Hepatocyte (in vitro differentiated cells): ENCODE results near the gene PRELP. TPM values are rescaled to one million over a fixed set of nuclear protein-coding genes. Genes with fewer than 3 reads are reported as not detected.

ENCODE experiments used
- DNase-seq: peaks from one replicate; pipeline ENCODE4 v3.0.0-alpha.2; 2016; ENCODE audit warnings: low spot score
- H2AFZ ChIP-seq: fragments of 200-600 bp; sonication (generic); 2 replicates; pipeline ENCODE4 v1.6.0; 2016; ENCODE audit warnings: antibody characterized with exemption, mild to moderate bottlenecking
- H3K27ac ChIP-seq: fragments of 200-600 bp; sonication (generic); 2 replicates; pipeline ENCODE4 v1.5.1; 2016; ENCODE audit warnings: mild to moderate bottlenecking
- H3K27me3 ChIP-seq: fragments of 200-600 bp; sonication (generic); 2 replicates; pipeline ENCODE4 v1.6.1; 2016
- H3K36me3 ChIP-seq: fragments of 200-600 bp; sonication (generic); replicated peaks from 2 replicates; pipeline ENCODE4 v1.5.1; 2016; ENCODE audit warnings: low read depth; ENCODE audit not compliant: insufficient read depth
- H3K4me1 ChIP-seq: fragments of 200-600 bp; sonication (generic); 2 replicates; pipeline ENCODE4 v1.5.1; 2016; ENCODE audit warnings: mild to moderate bottlenecking, moderate library complexity; ENCODE audit not compliant: insufficient read depth
- H3K4me2 ChIP-seq: fragments of 200-600 bp; sonication (generic); 2 replicates; pipeline ENCODE4 v1.6.0; 2016
- H3K4me3 ChIP-seq: fragments of 200-600 bp; sonication (generic); 2 replicates; pipeline ENCODE4 v1.5.1; 2016; ENCODE audit warnings: mild to moderate bottlenecking
- H3K79me2 ChIP-seq: fragments of 200-600 bp; sonication (generic); 2 replicates; pipeline ENCODE4 v1.6.0; 2017; ENCODE audit warnings: mild to moderate bottlenecking
- H3K9me2 ChIP-seq: fragments of 200-600 bp; sonication (generic); replicated peaks from 2 replicates; pipeline ENCODE4 v1.6.0; 2017; ENCODE audit warnings: mild to moderate bottlenecking; ENCODE audit not compliant: insufficient read depth
- H3K9me3 ChIP-seq: fragments of 200-600 bp; sonication (generic); 2 replicates; pipeline ENCODE4 v1.5.1; 2016; ENCODE audit warnings: low read depth, mild to moderate bottlenecking
- H4K20me1 ChIP-seq: fragments of 200-600 bp; sonication (generic); 2 replicates; pipeline ENCODE4 v1.6.0; 2016; ENCODE audit warnings: mild to moderate bottlenecking; ENCODE audit not compliant: insufficient read depth, poor library complexity, severe bottlenecking
- CTCF ChIP-seq: fragments of 200-600 bp; sonication (generic); IDR thresholded peaks from 2 replicates; pipeline ENCODE4 v1.5.1; 2016; ENCODE audit warnings: antibody characterized with exemption, mild to moderate bottlenecking; ENCODE audit not compliant: poor library complexity
- EZH2 ChIP-seq: fragments of 200-600 bp; sonication (generic); IDR thresholded peaks from 2 replicates; pipeline ENCODE4 v1.6.1; 2016; ENCODE audit warnings: antibody characterized with exemption, mild to moderate bottlenecking, borderline replicate concordance
- EZH2phosphoT487 ChIP-seq: fragments of 200-600 bp; sonication (generic); IDR thresholded peaks from one replicate; pipeline ENCODE4 v1.6.1; 2018; ENCODE audit warnings: antibody characterized with exemption, mild to moderate bottlenecking, low read depth, moderate library complexity; ENCODE audit not compliant: unreplicated experiment, severe bottlenecking
- WGBS: methylation state at CpG from one replicate; pipeline ENCODE4 v1.1.6; 2016; ENCODE audit warnings: low lambda C conversion rate; ENCODE audit errors: missing lambda C conversion rate; 5-methylcytosine and 5-hydroxymethylcytosine counted together
- polyA plus RNA-seq: library from polyadenylated mRNA; unstranded; fragments of >200 nt; fragmentation: Nextera tagmentation; extraction: Ambion mirVana; gene quantifications from 2 replicates; pipeline ENCODE4 v1.2.1, GENCODE V29; 2016
- total RNA-seq: library from RNA; depleted of rRNA; stranded (reverse); fragments of >200 nt; gene quantifications from 2 replicates; pipeline ENCODE4 v1.2.3, GENCODE V29; 2014

The PRELP gene
- total and polyA plus RNA-seq, 2 experiments from 2014 or later: 0.83 to 10.8 TPM

GRCh38 chr1:203473281-203473680, 2.3 kb upstream of the PRELP start:
- Histone ChIP-seq H3K9me2 (no peaks in the 10 kb centered on the region), H4K20me1 (no peaks in the 10 kb centered on the region), H2AFZ (no peak overlapping the region), H3K36me3 (no peaks in the 10 kb centered on the region), H3K27me3 (no peaks in the 10 kb centered on the region), H3K79me2 (no peaks in the 10 kb centered on the region), H3K4me1 (peaks cover 9% of the 10 kb centered on the region), H3K4me3 (no peak overlapping the region), H3K9me3 (no peaks in the 10 kb centered on the region), H3K4me2 (no peak overlapping the region), H3K27ac (no peak overlapping the region)
- TF ChIP-seq CTCF: no peak
- no peak for TF ChIP-seq EZH2
- TF ChIP-seq EZH2phosphoT487: no peak
- DNase-seq: no peak
- WGBS: 83% methylated on average over 4 of the region's 4 CpGs

- Histone ChIP-seq H3K9me3 (no peaks in the 10 kb centered on the region), H3K4me2 (no peak overlapping the region), H3K4me3 (no peak overlapping the region), H3K27ac (no peak overlapping the region), H4K20me1 (no peaks in the 10 kb centered on the region), H3K4me1 (peaks cover 9% of the 10 kb centered on the region), H3K9me2 (no peaks in the 10 kb centered on the region), H3K79me2 (no peaks in the 10 kb centered on the region), H3K27me3 (no peaks in the 10 kb centered on the region), H2AFZ (no peak overlapping the region), H3K36me3 (no peaks in the 10 kb centered on the region)
- TF ChIP-seq EZH2phosphoT487 (no peak), CTCF (no peak)
- no peak for DNase-seq
- 91% methylated on average over 9 of the region's 9 CpGs for WGBS
These were observed 1.8 kb upstream of the PRELP start for GRCh38 chr1:203473781-203474305.

GRCh38 chr1:203476216-203476814, 709 bp downstream of the PRELP start:
- no peak for TF ChIP-seq CTCF
- no peak for TF ChIP-seq EZH2
- TF ChIP-seq EZH2phosphoT487: no peak
- no peaks in the 10 kb centered on the region for H4K20me1 ChIP-seq
- no peak overlapping the region for H3K27ac ChIP-seq
- peaks cover 20% of the 10 kb centered on the region for H3K4me1 ChIP-seq
- H3K9me2 ChIP-seq: no peaks in the 10 kb centered on the region
- no peaks in the 10 kb centered on the region for H3K36me3 ChIP-seq
- no peak overlapping the region for H3K4me3 ChIP-seq
- peak overlapping the region; percentile 1 for H3K4me2 ChIP-seq
- no peaks in the 10 kb centered on the region for H3K79me2 ChIP-seq
- H3K27me3 ChIP-seq: no peaks in the 10 kb centered on the region
- 58% methylated on average over 9 of the region's 9 CpGs for WGBS
- DNase-seq: no peak
- H2AFZ ChIP-seq: no peak overlapping the region
- no peaks in the 10 kb centered on the region for H3K9me3 ChIP-seq
